Vagina (tissue), 2 donors: ENCODE data around the gene DOLK. TPM values are rescaled to one million over a fixed set of nuclear protein-coding genes. Genes with fewer than 3 reads are reported as not detected.
A peak's percentile ranks its signal among the peaks of the same experiment; 100 is the strongest.
"Not testable (repeated sequence)": the region's sequence is repeated elsewhere in the genome, so short reads cannot be mapped to it uniquely, and the experiment has no call there.

Experiments used
- DNase-seq, 2 donors: peaks; one replicate each; pipeline ENCODE4 v3.0.0-alpha.2; 2017; ENCODE audit errors: extremely low spot score in 2 of 2
- H3K27ac ChIP-seq: fragments of 200-600 bp; sonication (generic); one replicate; pipeline ENCODE4 v1.5.1; 2019
- H3K27me3 ChIP-seq: fragments of 200-600 bp; sonication (generic); one replicate; pipeline ENCODE4 v1.5.1; 2019
- H3K36me3 ChIP-seq, 2 donors: fragments of 200-600 bp; sonication (generic); one replicate each; pipeline ENCODE4 v1.5.1; 2017 to 2019
- H3K4me1 ChIP-seq: fragments of 200-600 bp; sonication (generic); one replicate; pipeline ENCODE4 v1.5.1; 2019
- H3K4me3 ChIP-seq, 2 donors: fragments of 200-600 bp; sonication (generic); 1 replicate in 1 of 2; 2 replicates in 1 of 2; pipeline ENCODE4 v1.5.1; 2016 to 2019
- H3K9me3 ChIP-seq: fragments of 200-600 bp; sonication (generic); one replicate; pipeline ENCODE4 v1.5.1; 2019
- CTCF ChIP-seq, 3 experiments: fragments of 450-650 bp in 2 of 3; fragments of 200-600 bp in 1 of 3; sonication (generic) in 1 of 3; IDR thresholded peaks; one replicate each; pipeline ENCODE4 v1.5.1; 2017 to 2019; ENCODE audit warnings: antibody characterized with exemption in 3 of 3, mild to moderate bottlenecking in 2 of 3, moderate library complexity in 2 of 3
- POLR2A ChIP-seq, 2 donors: fragments of 450-650 bp; IDR thresholded peaks; one replicate each; pipeline ENCODE4 v1.6.1; 2017; ENCODE audit warnings: antibody characterized with exemption in 2 of 2, mild to moderate bottlenecking in 2 of 2, moderate library complexity in 2 of 2
- POLR2AphosphoS5 ChIP-seq, 2 donors: sonication (generic); formaldehyde crosslinking; IDR thresholded peaks; one replicate each; pipeline ENCODE4 v1.9.0; 2017; ENCODE audit warnings: antibody characterized with exemption in 2 of 2, mild to moderate bottlenecking in 2 of 2, low read depth in 1 of 2; ENCODE audit not compliant: insufficient read depth in 1 of 2
- intact Hi-C: fragments of 100-400 bp; cut with DNase I; formaldehyde crosslinking; loops from one replicate; pipeline ENCODE4 v1.15.1; 2023
- total RNA-seq: library from RNA; depleted of rRNA; stranded (reverse); fragments of >200 nt; gene quantifications from one replicate; pipeline ENCODE4 v1.2.3, GENCODE V29; 2016

The DOLK gene
- total RNA-seq, 1 donor from 2014 or later: 8.1 TPM

- H3K4me1 ChIP-seq: peaks cover 11% of the 10 kb centered on the region
- DNase-seq: no peak
These were observed 36.1 kb upstream of the DOLK start for GRCh38 chr9:128983536-128983935.

DNA sequence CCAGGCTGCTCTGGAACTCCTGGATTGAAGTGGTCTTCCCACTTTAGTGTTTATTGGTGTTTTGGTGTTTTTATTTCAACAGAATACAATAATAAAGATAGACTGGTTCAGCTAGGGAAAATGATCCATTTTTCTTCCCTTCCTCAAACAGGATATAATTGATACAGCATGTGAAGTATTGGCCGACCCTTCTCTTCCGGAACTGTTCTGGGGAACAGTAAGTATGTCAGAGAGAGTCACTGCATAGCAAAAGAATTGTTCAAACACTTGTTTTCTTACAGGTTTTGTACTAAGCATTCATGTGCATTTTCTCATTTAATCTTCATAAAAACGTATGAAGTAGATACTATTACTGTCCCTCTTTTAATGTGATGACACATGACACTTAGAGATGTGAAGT, 31.7 kb upstream of the DOLK start:
- no peak for DNase-seq
- Histone ChIP-seq H3K27ac (no peak overlapping the region), H3K27me3 (no peaks in the 10 kb centered on the region), H3K4me3 (no peak overlapping the region), H3K4me1 (no peaks in the 10 kb centered on the region), H3K36me3 (peaks cover 0 to 87% of the 10 kb centered on the region in 2 donors), H3K9me3 (no peaks in the 10 kb centered on the region)
- intact Hi-C loops: no loop called here
- TF ChIP-seq CTCF (IDR thresholded peaks at IDR 0.05): no peak
- no peak for TF ChIP-seq POLR2A (IDR thresholded peaks at IDR 0.05)
- TF ChIP-seq POLR2AphosphoS5 (IDR thresholded peaks at IDR 0.05; ENCODE audit: insufficient read depth in 1 of 2, low read depth in 1 of 2): no peak

More at GRCh38 chr9:128983536-128983935, 36.1 kb upstream of the DOLK start:
- intact Hi-C loops: no loop called here
- H3K36me3 ChIP-seq: peaks cover 0 to 76% of the 10 kb centered on the region in 2 donors
- TF ChIP-seq POLR2A (IDR thresholded peaks at IDR 0.05): no peak
- TF ChIP-seq POLR2AphosphoS5 (IDR thresholded peaks at IDR 0.05; ENCODE audit: insufficient read depth in 1 of 2, low read depth in 1 of 2): no peak
- TF ChIP-seq CTCF (IDR thresholded peaks at IDR 0.05): no peak
- H3K27ac ChIP-seq: no peak overlapping the region
- no peak overlapping the region for H3K4me3 ChIP-seq
- no peaks in the 10 kb centered on the region for H3K27me3 ChIP-seq
- H3K9me3 ChIP-seq: no peaks in the 10 kb centered on the region

- no peak for DNase-seq
- intact Hi-C loops: no loop called here
- no peak overlapping the region for H3K4me3 ChIP-seq
- no peaks in the 10 kb centered on the region for H3K9me3 ChIP-seq
- no peaks in the 10 kb centered on the region for H3K4me1 ChIP-seq
- no peak overlapping the region for H3K27ac ChIP-seq
- no peaks in the 10 kb centered on the region for H3K27me3 ChIP-seq
- H3K36me3 ChIP-seq: peaks cover 0 to 87% of the 10 kb centered on the region in 2 donors
- no peak for TF ChIP-seq CTCF (IDR thresholded peaks at IDR 0.05)
- TF ChIP-seq POLR2AphosphoS5 (IDR thresholded peaks at IDR 0.05; ENCODE audit: insufficient read depth in 1 of 2, low read depth in 1 of 2): no peak
- TF ChIP-seq POLR2A (IDR thresholded peaks at IDR 0.05): no peak
These were observed 25.6 kb upstream of the DOLK start for GRCh38 chr9:128972956-128973355.

- Histone ChIP-seq H3K27me3 (no peaks in the 10 kb centered on the region), H3K36me3 (peaks cover 0 to 62% of the 10 kb centered on the region in 2 donors), H3K9me3 (no peaks in the 10 kb centered on the region), H3K4me1 (no peaks in the 10 kb centered on the region), H3K4me3 (no peak overlapping the region), H3K27ac (no peak overlapping the region)
- TF ChIP-seq POLR2AphosphoS5 (IDR thresholded peaks at IDR 0.05; ENCODE audit: insufficient read depth in 1 of 2, low read depth in 1 of 2) (no peak), CTCF (IDR thresholded peaks at IDR 0.05) (no peak), POLR2A (IDR thresholded peaks at IDR 0.05) (no peak)
- intact Hi-C loops: no loop called here
- DNase-seq: no peak
These were observed 22.1 kb upstream of the DOLK start for GRCh38 chr9:128969491-128969890.

DNA sequence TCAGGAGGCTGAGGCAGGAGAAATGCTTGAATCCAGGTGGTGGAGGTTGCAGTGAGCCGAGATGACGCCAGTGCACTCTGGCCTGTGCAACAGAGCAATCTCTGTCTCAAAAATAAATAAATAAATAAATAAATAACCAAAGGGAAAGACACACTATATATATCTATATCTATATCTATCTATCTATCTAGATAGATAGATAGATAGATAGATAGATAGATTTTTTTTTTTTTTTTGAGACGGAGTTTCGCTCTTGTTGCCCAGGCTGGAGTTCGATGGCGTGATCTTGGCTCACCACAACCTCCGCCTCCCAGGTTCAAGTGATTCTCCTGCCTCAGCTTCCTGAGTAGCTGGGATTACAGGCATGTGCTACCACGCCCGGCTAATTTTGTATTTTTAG, 14.0 kb upstream of the DOLK start:
- H3K36me3 ChIP-seq: peaks cover 2 to 73% of the 10 kb centered on the region in 2 donors
- intact Hi-C loops, H3K4me1 ChIP-seq, H3K4me3 ChIP-seq, H3K27ac ChIP-seq, H3K27me3 ChIP-seq, DNase-seq, H3K9me3 ChIP-seq: not testable (repeated sequence)

DNA sequence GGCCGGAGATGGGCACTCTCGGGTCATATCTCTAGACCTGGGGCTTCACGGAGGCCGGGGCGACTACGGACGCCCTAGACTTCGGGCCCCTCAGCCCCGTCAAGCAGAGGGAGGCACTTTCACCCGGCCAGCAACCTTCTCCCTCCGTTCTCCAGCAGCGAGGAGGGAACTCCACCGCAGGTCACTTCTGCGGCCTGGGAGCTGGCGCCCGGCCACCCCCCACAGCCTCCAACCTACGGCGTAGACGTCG, 201 bp downstream of the DOLK start:
- H3K36me3 ChIP-seq: no peaks in the 10 kb centered on the region
- intact Hi-C loops: no loop called here

More for the DNA sequence above, 201 bp downstream of the DOLK start:
- peak overlapping the region; percentile 65 to 76 for H3K4me3 ChIP-seq
- no peak for DNase-seq
- peak overlapping the region; percentile 85 for H3K27ac ChIP-seq
- H3K9me3 ChIP-seq: no peaks in the 10 kb centered on the region
- H3K27me3 ChIP-seq: no peaks in the 10 kb centered on the region
- TF ChIP-seq POLR2A (IDR thresholded peaks at IDR 0.05): no peak
- no peak for TF ChIP-seq POLR2AphosphoS5 (IDR thresholded peaks at IDR 0.05; ENCODE audit: insufficient read depth in 1 of 2, low read depth in 1 of 2)
- no peak for TF ChIP-seq CTCF (IDR thresholded peaks at IDR 0.05)
- peaks cover 20% of the 10 kb centered on the region for H3K4me1 ChIP-seq
